ENCODE data around the gene C2CD3. TPM values are rescaled to one million over a fixed set of nuclear protein-coding genes. Genes with fewer than 3 reads are reported as not detected.
A peak's percentile ranks its signal among the peaks of the same experiment; 100 is the strongest.

The C2CD3 gene, protein sequence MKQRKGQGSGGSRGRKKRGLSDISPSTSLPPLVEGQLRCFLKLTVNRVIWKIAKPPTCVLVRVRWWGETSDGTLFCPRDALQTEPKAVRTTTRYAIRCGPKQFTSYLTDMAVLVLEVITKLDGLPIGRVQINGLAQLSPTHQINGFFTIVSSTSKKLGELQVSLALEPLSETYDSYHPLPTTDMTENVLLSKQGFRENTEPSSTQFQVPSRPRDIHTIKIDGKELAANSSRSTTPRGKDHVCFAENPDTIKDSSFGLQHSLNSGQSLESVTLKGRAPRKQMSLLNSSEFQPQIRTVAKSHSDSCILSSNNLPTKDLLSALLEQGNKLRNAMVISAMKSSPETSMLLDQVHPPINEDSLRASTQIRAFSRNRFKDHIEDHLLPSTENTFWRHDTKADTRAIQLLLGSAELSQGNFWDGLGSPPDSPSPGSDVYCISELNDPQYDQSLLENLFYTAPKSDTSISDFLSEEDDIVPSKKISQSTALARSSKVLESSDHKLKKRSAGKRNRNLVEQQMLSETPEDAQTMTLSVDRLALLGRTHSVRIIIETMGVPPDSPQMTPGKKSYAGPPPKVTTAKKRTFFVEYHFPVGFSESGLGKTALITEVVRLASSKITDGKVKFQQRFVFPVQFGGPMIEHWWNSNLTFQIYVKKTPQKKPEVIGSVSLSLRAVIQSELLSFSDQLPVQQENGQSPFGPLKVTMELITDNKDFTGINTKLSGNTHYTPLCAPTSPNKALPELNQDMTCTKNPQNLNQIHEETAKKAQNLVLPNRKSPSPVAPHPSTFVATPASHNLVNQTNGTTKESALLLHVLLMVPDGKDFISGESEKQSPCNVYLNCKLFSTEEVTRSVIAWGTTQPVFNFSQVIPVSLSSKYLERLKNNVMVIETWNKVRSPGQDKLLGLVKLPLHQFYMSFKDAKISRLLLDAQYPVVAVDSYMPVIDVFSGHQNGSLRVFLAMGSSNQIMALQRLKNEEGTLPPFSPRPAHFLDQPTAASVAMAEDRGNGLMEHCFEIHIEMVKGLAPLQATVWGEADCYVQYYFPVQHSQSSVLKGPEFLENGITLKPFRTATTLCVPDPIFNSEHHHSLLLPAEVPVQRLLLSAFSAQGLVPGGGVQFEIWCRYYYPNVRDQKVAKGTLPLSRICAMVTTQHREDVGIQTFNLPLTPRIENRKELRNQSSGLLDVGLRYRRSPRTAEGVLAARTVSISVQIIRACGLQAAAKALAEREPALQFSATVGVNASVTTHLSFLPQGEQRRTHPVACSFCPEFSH (N-terminal part only)
- 6.2 and 8.3 TPM in 2 replicates for total RNA-seq
- polyA plus RNA-seq = 5.8 and 7.5 TPM in 2 replicates
- 7.1 and 8.8 TPM in 2 replicates for polyA plus RNA-seq (2012)
- 35.5 and 51.2 TPM in 2 replicates for polyA minus RNA-seq (ENCODE audit: low replicate concordance)

GRCh38 chr11:74170694-74171629, at the start of gene C2CD3, which contains the start of gene PPME1:
TSS of gene C2CD3 (minus strand) at chr11:74171002. CDS start at chr11:74170792, 210 bp downstream.
TSS of gene PPME1 (plus strand) at chr11:74171289. CDS start at chr11:74171422, 133 bp downstream.
- peaks cover 10% of the 10 kb centered on the region for H3K4me1 ChIP-seq (ENCODE audit: control insufficient read depth, extremely low read depth, insufficient read depth, low read length)
- peak within 1 kb of the TSS; percentile 98 for H2AFZ ChIP-seq (ENCODE audit: low read length)
- peak within 1 kb of the TSS; percentile 84 for H3K9ac ChIP-seq (ENCODE audit: insufficient read depth, low read length)
- TF ChIP-seq EZH2 (IDR thresholded peaks at IDR 0.05; ENCODE audit: low read length, missing control alignments) = no peak
- TF ChIP-seq, protein P1, sequence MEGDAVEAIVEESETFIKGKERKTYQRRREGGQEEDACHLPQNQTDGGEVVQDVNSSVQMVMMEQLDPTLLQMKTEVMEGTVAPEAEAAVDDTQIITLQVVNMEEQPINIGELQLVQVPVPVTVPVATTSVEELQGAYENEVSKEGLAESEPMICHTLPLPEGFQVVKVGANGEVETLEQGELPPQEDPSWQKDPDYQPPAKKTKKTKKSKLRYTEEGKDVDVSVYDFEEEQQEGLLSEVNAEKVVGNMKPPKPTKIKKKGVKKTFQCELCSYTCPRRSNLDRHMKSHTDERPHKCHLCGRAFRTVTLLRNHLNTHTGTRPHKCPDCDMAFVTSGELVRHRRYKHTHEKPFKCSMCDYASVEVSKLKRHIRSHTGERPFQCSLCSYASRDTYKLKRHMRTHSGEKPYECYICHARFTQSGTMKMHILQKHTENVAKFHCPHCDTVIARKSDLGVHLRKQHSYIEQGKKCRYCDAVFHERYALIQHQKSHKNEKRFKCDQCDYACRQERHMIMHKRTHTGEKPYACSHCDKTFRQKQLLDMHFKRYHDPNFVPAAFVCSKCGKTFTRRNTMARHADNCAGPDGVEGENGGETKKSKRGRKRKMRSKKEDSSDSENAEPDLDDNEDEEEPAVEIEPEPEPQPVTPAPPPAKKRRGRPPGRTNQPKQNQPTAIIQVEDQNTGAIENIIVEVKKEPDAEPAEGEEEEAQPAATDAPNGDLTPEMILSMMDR (conservative IDR thresholded peaks at IDR 0.05 in 1 of 2, IDR thresholded peaks at IDR 0.05 in 1 of 2; ENCODE audit: low read depth in 1 of 2, low read length in 2 of 2) = peak; percentile 19 to 38
- H3K9me3 ChIP-seq (ENCODE audit: control insufficient read depth, insufficient read depth, low read depth, low read length) = no peaks in the 10 kb centered on the region
- H3K4me3 ChIP-seq (replicated peaks in 1 of 4; ENCODE audit: control extremely low read depth in 1 of 4, insufficient read depth in 1 of 4, low read depth in 3 of 4, low read length in 4 of 4) = peak within 1 kb of the TSS; percentile 91 to 99 (median 96)
- peaks cover 3% of the 10 kb centered on the region for H3K36me3 ChIP-seq (ENCODE audit: control insufficient read depth, insufficient read depth, low read length)
- H3K27me3 ChIP-seq (ENCODE audit: control insufficient read depth, insufficient read depth, low read length) = no peaks in the 10 kb centered on the region
- peak; percentile 99 to 100 for DNase-seq (ENCODE audit: low read depth in 2 of 2)
- peaks cover 39% of the 10 kb centered on the region for H3K79me2 ChIP-seq (ENCODE audit: control insufficient read depth, insufficient read depth, low read length)
- H4K20me1 ChIP-seq (ENCODE audit: control insufficient read depth, extremely low read depth, insufficient read depth, low read length) = peaks cover 2% of the 10 kb centered on the region
- peak within 1 kb of the TSS; percentile 100 for H3K4me2 ChIP-seq (ENCODE audit: extremely low read depth, insufficient read depth, low read length)
- H3K27ac ChIP-seq (ENCODE audit: insufficient read depth, low read length) = peak within 1 kb of the TSS; percentile 91

GRCh38 chr11:74220376-74220775, 49.6 kb upstream of the C2CD3 start:
- H3K36me3 ChIP-seq (ENCODE audit: control insufficient read depth, insufficient read depth, low read length) = no peaks in the 10 kb centered on the region
- H4K20me1 ChIP-seq (ENCODE audit: control insufficient read depth, extremely low read depth, insufficient read depth, low read length) = no peaks in the 10 kb centered on the region
- H3K9me3 ChIP-seq (ENCODE audit: control insufficient read depth, insufficient read depth, low read depth, low read length) = no peaks in the 10 kb centered on the region
- no peak overlapping the region for H3K27ac ChIP-seq (ENCODE audit: insufficient read depth, low read length)
- no peak overlapping the region for H2AFZ ChIP-seq (ENCODE audit: low read length)
- TF ChIP-seq EZH2 (IDR thresholded peaks at IDR 0.05; ENCODE audit: low read length, missing control alignments) = no peak
- TF ChIP-seq, protein P1 (conservative IDR thresholded peaks at IDR 0.05 in 1 of 2, IDR thresholded peaks at IDR 0.05 in 1 of 2; ENCODE audit: low read depth in 1 of 2, low read length in 2 of 2) = no peak
- H3K4me2 ChIP-seq (ENCODE audit: extremely low read depth, insufficient read depth, low read length) = no peak overlapping the region
- H3K4me3 ChIP-seq (replicated peaks in 1 of 4; ENCODE audit: control extremely low read depth in 1 of 4, insufficient read depth in 1 of 4, low read depth in 3 of 4, low read length in 4 of 4) = no peak overlapping the region
- H3K27me3 ChIP-seq (ENCODE audit: control insufficient read depth, insufficient read depth, low read length) = no peaks in the 10 kb centered on the region
- DNase-seq (ENCODE audit: low read depth in 2 of 2) = peak in 1 of 2 donors; percentile 3
- no peak overlapping the region for H3K9ac ChIP-seq (ENCODE audit: insufficient read depth, low read length)
- no peaks in the 10 kb centered on the region for H3K79me2 ChIP-seq (ENCODE audit: control insufficient read depth, insufficient read depth, low read length)
- H3K4me1 ChIP-seq (ENCODE audit: control insufficient read depth, extremely low read depth, insufficient read depth, low read length) = no peaks in the 10 kb centered on the region
